Right lobe of liver (tissue), 4 donors: ENCODE results near the gene SPATS2.

Source experiments
- POLR2A ChIP-seq: fragments of 450-650 bp; IDR thresholded peaks from one replicate; pipeline ENCODE4 v1.6.1; 2017; ENCODE audit warnings: antibody characterized with exemption, mild to moderate bottlenecking
- TF ChIP-seq, protein P1 (sequence below), 4 donors: fragments of 200-600 bp in 3 of 4; fragments of 450-650 bp in 1 of 4; IDR thresholded peaks; one replicate each; pipeline versions ENCODE4 v1.5.1 to v1.8.0; 2016 to 2022; ENCODE audit warnings: antibody characterized with exemption in 4 of 4, mild to moderate bottlenecking in 2 of 4
- donor health status: DM: no; HTN: no; CAD: no.
- donor health status: DM: no; HTN: no; CAD: no.
- donor health status: DM: no; HTN: yes; CAD: no.

- no peak for TF ChIP-seq POLR2A
- TF ChIP-seq, protein P1, sequence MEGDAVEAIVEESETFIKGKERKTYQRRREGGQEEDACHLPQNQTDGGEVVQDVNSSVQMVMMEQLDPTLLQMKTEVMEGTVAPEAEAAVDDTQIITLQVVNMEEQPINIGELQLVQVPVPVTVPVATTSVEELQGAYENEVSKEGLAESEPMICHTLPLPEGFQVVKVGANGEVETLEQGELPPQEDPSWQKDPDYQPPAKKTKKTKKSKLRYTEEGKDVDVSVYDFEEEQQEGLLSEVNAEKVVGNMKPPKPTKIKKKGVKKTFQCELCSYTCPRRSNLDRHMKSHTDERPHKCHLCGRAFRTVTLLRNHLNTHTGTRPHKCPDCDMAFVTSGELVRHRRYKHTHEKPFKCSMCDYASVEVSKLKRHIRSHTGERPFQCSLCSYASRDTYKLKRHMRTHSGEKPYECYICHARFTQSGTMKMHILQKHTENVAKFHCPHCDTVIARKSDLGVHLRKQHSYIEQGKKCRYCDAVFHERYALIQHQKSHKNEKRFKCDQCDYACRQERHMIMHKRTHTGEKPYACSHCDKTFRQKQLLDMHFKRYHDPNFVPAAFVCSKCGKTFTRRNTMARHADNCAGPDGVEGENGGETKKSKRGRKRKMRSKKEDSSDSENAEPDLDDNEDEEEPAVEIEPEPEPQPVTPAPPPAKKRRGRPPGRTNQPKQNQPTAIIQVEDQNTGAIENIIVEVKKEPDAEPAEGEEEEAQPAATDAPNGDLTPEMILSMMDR (IDR thresholded peaks at IDR 0.05): no peak
These were observed 79.3 kb downstream of the SPATS2 start for GRCh38 chr12:49446571-49446970.
